H1 (cell line): Measurements from ENCODE around the gene PLAC1. TPM values are rescaled to one million over a fixed set of nuclear protein-coding genes. Genes with fewer than 3 reads are reported as not detected.

ENCODE experiments used
- CTCF ChIA-PET: fragments of 300-600 bp; sonication (Branson Sonifier 250); formaldehyde crosslinking; loops from one replicate; lab custom pipeline; 2021; ENCODE audit not compliant: partially characterized antibody; lab: Charles Lee
- POLR2A ChIA-PET: fragments of 300-600 bp; sonication (Branson Sonifier 250); formaldehyde crosslinking; loops from one replicate; lab custom pipeline; 2021; ENCODE audit warnings: inconsistent platforms; ENCODE audit not compliant: partially characterized antibody; lab: Charles Lee
- DNase-seq, 2 experiments: peaks; one replicate each; pipeline versions ENCODE4 v3.0.0 to v3.0.0-alpha.2; 2010 to 2022; ENCODE audit warnings: low spot score in 2 of 2, low read depth in 1 of 2, mixed read lengths in 1 of 2
- FAIRE-seq: peaks from 2 replicates; lab custom pipeline; 2011; peaks lifted over from hg19 to GRCh38; lab: Jason Lieb, UNC
- H2AFZ ChIP-seq: 2 replicates; pipeline ENCODE4 v1.8.1; 2012; ENCODE audit warnings: low read length, inconsistent platforms
- H2AK5ac ChIP-seq: 2 replicates; pipeline ENCODE4 v1.6.1; 2013; ENCODE audit warnings: low read depth, low read length
- H2BK120ac ChIP-seq: replicated peaks from 2 replicates; pipeline ENCODE3; 2013; ENCODE audit warnings: low read depth, low read length, inconsistent platforms
- H2BK12ac ChIP-seq: 2 replicates; pipeline ENCODE4 v1.6.1; 2013; ENCODE audit warnings: low read depth, low read length
- H2BK15ac ChIP-seq: 2 replicates; pipeline ENCODE4 v1.6.1; 2013; ENCODE audit warnings: low read length
- H2BK20ac ChIP-seq: 2 replicates; pipeline ENCODE4 v1.6.1; 2013; ENCODE audit warnings: low read length
- H2BK5ac ChIP-seq: 2 replicates; pipeline ENCODE4 v1.6.1; 2013; ENCODE audit warnings: low read depth, low read length
- H3K14ac ChIP-seq: 2 replicates; pipeline ENCODE4 v1.6.1; 2013; ENCODE audit warnings: inconsistent platforms; ENCODE audit not compliant: insufficient read length
- H3K18ac ChIP-seq: 2 replicates; pipeline ENCODE4 v1.6.1; 2013; ENCODE audit warnings: low read length; ENCODE audit errors: extremely low read depth
- H3K23ac ChIP-seq: 2 replicates; pipeline ENCODE4 v1.6.1; 2013; ENCODE audit warnings: inconsistent platforms; ENCODE audit not compliant: insufficient read length
- H3K23me2 ChIP-seq: 2 replicates; pipeline ENCODE4 v1.6.1; 2013; ENCODE audit warnings: low read depth, low read length
- H3K27ac ChIP-seq: 2 replicates; pipeline ENCODE4 v1.6.1; 2011; ENCODE audit warnings: low read depth, low read length, inconsistent platforms
- H3K27me3 ChIP-seq, 4 experiments: replicated peaks in 1 of 4; 1 replicate in 1 of 4; 2 replicates in 3 of 4; pipeline versions ENCODE4 v1.6.1 to v1.8.1; 2011 to 2013; ENCODE audit warnings: low read length in 3 of 4, mild to moderate bottlenecking in 3 of 4, inconsistent platforms in 2 of 4, mixed read lengths in 2 of 4, moderate library complexity in 1 of 4; ENCODE audit not compliant: control insufficient read depth in 3 of 4, insufficient read depth in 3 of 4; ENCODE audit errors: extremely low read depth in 1 of 4
- H3K36me3 ChIP-seq, 4 experiments: 2 replicates each; pipeline versions ENCODE4 v1.6.1 to v1.8.1; 2011 to 2013; ENCODE audit warnings: mild to moderate bottlenecking in 4 of 4, low read length in 3 of 4, moderate library complexity in 2 of 4, control low read depth in 1 of 4, inconsistent platforms in 1 of 4; ENCODE audit not compliant: insufficient read depth in 4 of 4, control insufficient read depth in 2 of 4
- H3K4ac ChIP-seq: replicated peaks from 2 replicates; pipeline ENCODE3; 2013; ENCODE audit warnings: low read length, low read depth, mixed read lengths, inconsistent platforms; ENCODE audit not compliant: insufficient read length
- H3K4me1 ChIP-seq, 4 experiments: replicated peaks in 1 of 4; 1 replicate in 1 of 4; 2 replicates in 3 of 4; pipeline versions ENCODE4 v1.6.1 to v1.8.1; 2011 to 2013; ENCODE audit warnings: low read length in 3 of 4, inconsistent platforms in 2 of 4, mixed read lengths in 1 of 4; ENCODE audit not compliant: insufficient read depth in 4 of 4, control insufficient read depth in 3 of 4
- H3K4me2 ChIP-seq, 2 experiments: 2 replicates each; pipeline versions ENCODE4 v1.6.1 to v1.8.1; 2011 to 2013; ENCODE audit warnings: low read depth in 2 of 2, low read length in 2 of 2, control low read depth in 1 of 2, inconsistent platforms in 1 of 2, mild to moderate bottlenecking in 1 of 2; ENCODE audit not compliant: insufficient read depth in 1 of 2
- H3K4me3 ChIP-seq, 4 experiments: fragments of 200-600, 300-600 bp in 1 of 4; sonication (generic), shearing (Covaris generic), sonication (Bioruptor Twin) in 1 of 4; 2 replicates each; pipeline versions ENCODE4 v1.5.1 to v1.8.1; 2011 to 2016; ENCODE audit warnings: low read length in 4 of 4, low read depth in 3 of 4, control low read depth in 2 of 4, inconsistent platforms in 2 of 4, mild to moderate bottlenecking in 2 of 4, mixed read lengths in 1 of 4, moderate library complexity in 1 of 4; ENCODE audit not compliant: insufficient read depth in 2 of 4; ENCODE audit errors: extremely low read depth in 1 of 4
- H3K56ac ChIP-seq: replicated peaks from 2 replicates; pipeline ENCODE3; 2013; ENCODE audit warnings: low read depth, mild to moderate bottlenecking, mixed read lengths, low read length, inconsistent platforms; ENCODE audit not compliant: insufficient read length
- H3K79me1 ChIP-seq: 2 replicates; pipeline ENCODE4 v1.6.1; 2013; ENCODE audit warnings: low read depth, low read length, control low read depth
- H3K79me2 ChIP-seq, 2 experiments: 2 replicates each; pipeline versions ENCODE4 v1.6.1 to v1.8.1; 2012 to 2013; ENCODE audit warnings: low read length in 2 of 2, mild to moderate bottlenecking in 2 of 2, inconsistent platforms in 1 of 2; ENCODE audit not compliant: insufficient read depth in 2 of 2, control insufficient read depth in 1 of 2
- H3K9ac ChIP-seq, 4 experiments: replicated peaks in 1 of 4; 1 replicate in 1 of 4; 2 replicates in 3 of 4; pipeline versions ENCODE4 v1.6.1 to v1.8.1; 2011 to 2013; ENCODE audit warnings: low read depth in 3 of 4, low read length in 3 of 4, control low read depth in 2 of 4, mild to moderate bottlenecking in 2 of 4, moderate library complexity in 2 of 4, inconsistent platforms in 1 of 4; ENCODE audit errors: extremely low read depth in 1 of 4
- H3K9me3 ChIP-seq, 2 experiments: 2 replicates each; pipeline versions ENCODE4 v1.6.1 to v1.8.1; 2012 to 2013; ENCODE audit warnings: mild to moderate bottlenecking in 2 of 2, moderate library complexity in 2 of 2, control low read depth in 1 of 2, inconsistent platforms in 1 of 2, low read depth in 1 of 2, low read length in 1 of 2, mixed read lengths in 1 of 2; ENCODE audit not compliant: insufficient read depth in 2 of 2
- H4K20me1 ChIP-seq, 2 experiments: replicated peaks in 1 of 2; 2 replicates each; pipeline versions ENCODE3 to v1.8.1; 2011 to 2013; ENCODE audit warnings: inconsistent platforms in 2 of 2, low read length in 2 of 2, mild to moderate bottlenecking in 1 of 2; ENCODE audit not compliant: insufficient read depth in 2 of 2, control insufficient read depth in 1 of 2
- H4K5ac ChIP-seq: 2 replicates; pipeline ENCODE4 v1.6.1; 2013; ENCODE audit warnings: low read length, low read depth, mixed read lengths, inconsistent platforms; ENCODE audit not compliant: insufficient read length
- H4K8ac ChIP-seq: 2 replicates; pipeline ENCODE4 v1.8.0; 2013; ENCODE audit warnings: mild to moderate bottlenecking, moderate library complexity, low read length, inconsistent platforms; ENCODE audit not compliant: insufficient read depth; ENCODE audit errors: extremely low read depth
- H4K91ac ChIP-seq: replicated peaks from 2 replicates; pipeline ENCODE3; 2013; ENCODE audit warnings: low read length, mixed read lengths, inconsistent platforms; ENCODE audit not compliant: insufficient read length
- FOSL1 ChIP-seq: IDR thresholded peaks from 2 replicates; pipeline ENCODE4 v1.6.1; 2011; ENCODE audit warnings: mild to moderate bottlenecking, low read depth, low read length, moderate library complexity; ENCODE audit not compliant: insufficient read depth
- HDAC6 ChIP-seq: IDR thresholded peaks from one replicate; pipeline ENCODE4 v1.7.1; 2012; ENCODE audit warnings: low read depth, mild to moderate bottlenecking, inconsistent platforms, low read length, moderate library complexity
- TBP ChIP-seq: IDR thresholded peaks from 2 replicates; pipeline ENCODE4 v1.6.1; 2011; ENCODE audit warnings: low read depth, low read length, improper control_type of control experiment
- USF2 ChIP-seq: IDR thresholded peaks from 2 replicates; pipeline ENCODE4 v1.6.1; 2011; ENCODE audit warnings: low read length, improper control_type of control experiment
- WGBS, 2 experiments: shearing (Covaris generic) in 1 of 2; methylation state at CpG; one replicate each; pipeline versions ENCODE4 v1.1.6 to v1.1.7; 2013 to 2015; ENCODE audit warnings: low lambda C conversion rate in 2 of 2, mixed read lengths in 2 of 2, inconsistent platforms in 1 of 2, low coverage in 1 of 2, missing lambda C conversion rate in 1 of 2; ENCODE audit not compliant: insufficient replicate concordance in 2 of 2, insufficient coverage in 1 of 2, insufficient read length in 1 of 2; ENCODE audit errors: extremely low coverage in 1 of 2, missing lambda C conversion rate in 1 of 2; 5-methylcytosine and 5-hydroxymethylcytosine counted together
- polyA plus RNA-seq, 7 experiments: library from polyadenylated mRNA; depleted of rRNA in 3 of 7; stranded (reverse) in 5 of 7; unstranded in 2 of 7; fragments of >200 nt in 5 of 7; fragments of 200-250 nt in 2 of 7; gene quantifications; 1 replicate in 5 of 7; 2 replicates in 1 of 7; 4 replicates in 1 of 7; pipeline versions ENCODE4 v1.2.1 to v1.2.3, GENCODE V29; 2011 to 2013; ENCODE audit warnings: missing spikeins in 2 of 7, mixed read lengths in 2 of 7
- total RNA-seq: library from RNA; stranded (reverse); fragmentation: NEBNext Ultra II Directional; extraction: Animal tissue kit (Norgen Biotek cat#: 25700); gene quantifications from 2 replicates; pipeline ENCODE4 v1.2.1, GENCODE V29; 2021

Gene PLAC1
- total and polyA plus RNA-seq, 2 of the 8 experiments (the other 6 are each of a cell fraction or from before 2014, with no cell fraction given) = 1.8 TPM; not detected in 1

- Histone ChIP-seq H3K79me1 (no peaks in the 10 kb centered on the region), H3K14ac (no peak overlapping the region), H3K4ac (no peak overlapping the region), H2BK5ac (no peak overlapping the region), H3K27ac (no peak overlapping the region), H2BK20ac (no peak overlapping the region), H3K36me3 (no peaks in the 10 kb centered on the region), H3K23ac (no peak overlapping the region), H4K5ac (no peak overlapping the region), H2BK15ac (no peak overlapping the region), H4K91ac (no peak overlapping the region), H3K27me3 (no peaks in the 10 kb centered on the region), H3K18ac (no peak overlapping the region), H3K9me3 (no peaks in the 10 kb centered on the region), H3K9ac (no peak overlapping the region), H2BK120ac (no peak overlapping the region), H3K56ac (no peak overlapping the region), H4K20me1 (no peaks in the 10 kb centered on the region), H2BK12ac (no peak overlapping the region), H4K8ac (no peak overlapping the region), H3K23me2 (no peaks in the 10 kb centered on the region), H3K79me2 (no peaks in the 10 kb centered on the region), H2AFZ (no peak overlapping the region), H3K4me3 (no peak overlapping the region), H3K4me1 (no peaks in the 10 kb centered on the region), H3K4me2 (no peak overlapping the region), H2AK5ac (no peak overlapping the region)
- FAIRE-seq (no peak), DNase-seq (no peak)
- ChIA-PET CTCF (interaction anchor here (0.5 to 1.5 kb wide), 2 partner anchors 132 to 942 kb away, joined by 3 read pairs; no protein-coding TSS in a partner anchor), POLR2A (no interaction called here)
- TF ChIP-seq HDAC6 = no peak
- no peak for TF ChIP-seq USF2
- TF ChIP-seq FOSL1 = no peak
- TF ChIP-seq TBP = no peak
- 79% methylated on average over 7 of the region's 9 CpGs; no CpG with 5 or more reads in 1 of the 2 experiments for WGBS, 2 experiments
Measured at GRCh38 chrX:134631426-134632346, 26.6 kb downstream of the PLAC1 start.
